Adrenal gland (tissue), 12 donors: Measurements from ENCODE around the gene TRIM46. TPM values are rescaled to one million over a fixed set of nuclear protein-coding genes. Genes with fewer than 3 reads are reported as not detected.

Source experiments
- DNase-seq, 7 donors: peaks; one replicate each; pipeline ENCODE4 v3.0.0-alpha.2; 2019 to 2020
- H3K27ac ChIP-seq, 5 donors: fragments of 200-600 bp; sonication (generic) in 4 of 5; 1 replicate in 3 of 5; 2 replicates in 2 of 5; pipeline versions ENCODE4 v1.5.1 to v1.8.0; 2016 to 2020; ENCODE audit warnings: mild to moderate bottlenecking in 1 of 5
- H3K27me3 ChIP-seq: fragments of 200-600 bp; 2 replicates; pipeline ENCODE4 v1.8.0; 2021
- H3K36me3 ChIP-seq, 2 donors: fragments of 200-600 bp; replicated peaks in 1 of 2; 1 replicate in 1 of 2; 2 replicates in 1 of 2; pipeline versions ENCODE4 v1.5.1 to v1.8.0; 2018 to 2022
- H3K4me1 ChIP-seq, 2 donors: fragments of 200-600 bp; replicated peaks in 1 of 2; 1 replicate in 1 of 2; 2 replicates in 1 of 2; pipeline versions ENCODE4 v1.5.1 to v1.8.0; 2018 to 2021
- H3K4me3 ChIP-seq, 4 donors: fragments of 200-600 bp; sonication (generic) in 3 of 4; one replicate each; pipeline ENCODE4 v1.5.1; 2016 to 2018
- H3K9me3 ChIP-seq, 3 donors: fragments of 200-600 bp; sonication (generic) in 1 of 3; replicated peaks in 1 of 3; 1 replicate in 2 of 3; 2 replicates in 1 of 3; pipeline versions ENCODE4 v1.5.1 to v1.8.0; 2016 to 2021
- POLR2A ChIP-seq, 2 donors: fragments of 450-650 bp; IDR thresholded peaks; one replicate each; pipeline ENCODE4 v1.6.1; 2017; ENCODE audit warnings: antibody characterized with exemption in 2 of 2, mild to moderate bottlenecking in 2 of 2, moderate library complexity in 1 of 2
- WGBS, 4 donors: extraction: QIAGEN DNeasy Blood & Tissue Kit in 2 of 4; methylation state at CpG; one replicate each; pipeline versions ENCODE4 v1.1.5 to v1.1.7; 2013 to 2017; 5-methylcytosine and 5-hydroxymethylcytosine counted together
- intact Hi-C, 2 donors: fragments of 100-400 bp; cut with DNase I; formaldehyde crosslinking; loops; one replicate each; pipeline versions ENCODE4 v1.14.1 to v1.15.0; 2022 to 2023
- polyA plus RNA-seq, 3 donors: library from polyadenylated mRNA; stranded (reverse); fragments of 200-250 nt in 2 of 3; fragments of 350-450 nt in 1 of 3; fragmentation: Illumina TruSeq in 1 of 3; extraction: RNeasy Lipid Tissue Mini Kit (QIAGEN cat#74804) in 1 of 3; gene quantifications; one replicate each; pipeline ENCODE4 v1.2.3, GENCODE V29; 2013 to 2014
- total RNA-seq, 9 donors: library from RNA; depleted of rRNA in 4 of 9; stranded (reverse); fragments of >200 nt in 4 of 9; fragments of 120-200 nt in 1 of 9; fragmentation: NEBNext Ultra II Directional in 1 of 9; extraction: Animal tissue kit (Norgen Biotek cat#: 25700) in 1 of 9; gene quantifications; one replicate each; pipeline versions ENCODE4 v1.1.0 to v1.2.4, GENCODE V29; 2013 to 2023
- TF ChIP-seq, protein P1 (sequence below), 6 experiments: fragments of 450-650 bp in 4 of 6; fragments of 200-600 bp in 2 of 6; sonication (generic) in 1 of 6; IDR thresholded peaks; 1 replicate in 5 of 6; 2 replicates in 1 of 6; pipeline versions ENCODE4 v1.5.1 to v1.8.0; 2016 to 2021; ENCODE audit warnings: antibody characterized with exemption in 6 of 6, mild to moderate bottlenecking in 2 of 6, moderate library complexity in 1 of 6
- donor health status: healthy with polysubstance abuse.
- donor health status: Bipolar disorder and iron deficiency.
- donor health status: DM: yes; HTN: yes; CAD: no.
- donor health status: DM: no; HTN: no; CAD: no.
- donor health status: DM: no; HTN: no; CAD: no.
- donor health status: DM: yes; HTN: yes; CAD: no.

The TRIM46 gene
- total and polyA plus RNA-seq, 12 donors, result 0.19 to 5.6 (median 0.59) TPM; not detected in 2

- intact Hi-C loops, result no loop called here
- WGBS, 4 donors, result 5 to 6% (median 6%) methylated on average over 14 to 18 of the region's 18 CpGs
- TF ChIP-seq, protein P1, sequence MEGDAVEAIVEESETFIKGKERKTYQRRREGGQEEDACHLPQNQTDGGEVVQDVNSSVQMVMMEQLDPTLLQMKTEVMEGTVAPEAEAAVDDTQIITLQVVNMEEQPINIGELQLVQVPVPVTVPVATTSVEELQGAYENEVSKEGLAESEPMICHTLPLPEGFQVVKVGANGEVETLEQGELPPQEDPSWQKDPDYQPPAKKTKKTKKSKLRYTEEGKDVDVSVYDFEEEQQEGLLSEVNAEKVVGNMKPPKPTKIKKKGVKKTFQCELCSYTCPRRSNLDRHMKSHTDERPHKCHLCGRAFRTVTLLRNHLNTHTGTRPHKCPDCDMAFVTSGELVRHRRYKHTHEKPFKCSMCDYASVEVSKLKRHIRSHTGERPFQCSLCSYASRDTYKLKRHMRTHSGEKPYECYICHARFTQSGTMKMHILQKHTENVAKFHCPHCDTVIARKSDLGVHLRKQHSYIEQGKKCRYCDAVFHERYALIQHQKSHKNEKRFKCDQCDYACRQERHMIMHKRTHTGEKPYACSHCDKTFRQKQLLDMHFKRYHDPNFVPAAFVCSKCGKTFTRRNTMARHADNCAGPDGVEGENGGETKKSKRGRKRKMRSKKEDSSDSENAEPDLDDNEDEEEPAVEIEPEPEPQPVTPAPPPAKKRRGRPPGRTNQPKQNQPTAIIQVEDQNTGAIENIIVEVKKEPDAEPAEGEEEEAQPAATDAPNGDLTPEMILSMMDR (IDR thresholded peaks at IDR 0.05), result no peak
- peak in 1 of 2 donors; percentile 70 for TF ChIP-seq POLR2A (IDR thresholded peaks at IDR 0.05)
- Histone ChIP-seq H3K27ac (peak overlapping the region; percentile 95 to 100 (median 99)), H3K36me3 (peaks cover 0 to 33% of the 10 kb centered on the region in 2 donors), H3K9me3 (no peaks in the 10 kb centered on the region), H3K27me3 (no peaks in the 10 kb centered on the region), H3K4me3 (peak overlapping the region in 2 of 4 donors; percentile 54 to 71), H3K4me1 (peaks cover 25 to 37% of the 10 kb centered on the region in 2 donors)
- peak; percentile 90 to 98 (median 97) for DNase-seq
Observed at GRCh38 chr1:155134880-155135414, 38.7 kb upstream of the TRIM46 start.

- intact Hi-C loops, result no loop called here
- peaks cover 0 to 33% of the 10 kb centered on the region in 2 donors for H3K36me3 ChIP-seq
- peak within 1 kb of the TSS; percentile 39 to 91 (median 62) for H3K4me3 ChIP-seq
- no peaks in the 10 kb centered on the region for H3K27me3 ChIP-seq
- TF ChIP-seq, protein P1 (IDR thresholded peaks at IDR 0.05), result peak; percentile 18 to 75 (median 58)
- TF ChIP-seq POLR2A (IDR thresholded peaks at IDR 0.05), result peak; percentile 70 to 97
- H3K4me1 ChIP-seq, result peaks cover 25 to 36% of the 10 kb centered on the region in 2 donors
- no peaks in the 10 kb centered on the region for H3K9me3 ChIP-seq
- WGBS, 4 donors, result 0% methylated on average over 39 to 52 of the region's 52 CpGs
- DNase-seq, result peak; percentile 95 to 97 (median 96)
- H3K27ac ChIP-seq, result peak within 1 kb of the TSS; percentile 95 to 100 (median 99)
Observed at GRCh38 chr1:155135415-155136028, 38.1 kb upstream of the TRIM46 start, which contains the start of gene SLC50A1. Gene SLC50A1 (plus strand): TSS chr1:155135852. CDS start chr1:155135912, 60 bp downstream.

- 28 to 49% (median 41%) methylated on average over 5 to 6 of the region's 6 CpGs for WGBS, 4 donors
- no peak for DNase-seq
- intact Hi-C loops, result no loop called here
- H3K36me3 ChIP-seq, result peaks cover 0 to 26% of the 10 kb centered on the region in 2 donors
- no peak for TF ChIP-seq POLR2A (IDR thresholded peaks at IDR 0.05)
- TF ChIP-seq, protein P1 (IDR thresholded peaks at IDR 0.05), result no peak
- no peaks in the 10 kb centered on the region for H3K9me3 ChIP-seq
- H3K4me3 ChIP-seq, result peak overlapping the region in 2 of 4 donors; percentile 54 to 71
- H3K4me1 ChIP-seq, result peaks cover 25 to 36% of the 10 kb centered on the region in 2 donors
- H3K27me3 ChIP-seq, result no peaks in the 10 kb centered on the region
- H3K27ac ChIP-seq, result peak overlapping the region; percentile 95 to 100 (median 99)
Observed at GRCh38 chr1:155136748-155137147, 36.9 kb upstream of the TRIM46 start.

GRCh38 chr1:155137154-155137949 is 36.3 kb upstream of the TRIM46 start:
- no peak for DNase-seq
- Histone ChIP-seq H3K9me3 (no peaks in the 10 kb centered on the region), H3K4me3 (no peak overlapping the region), H3K36me3 (peaks cover 0 to 20% of the 10 kb centered on the region in 2 donors), H3K4me1 (peaks cover 25 to 36% of the 10 kb centered on the region in 2 donors), H3K27me3 (no peaks in the 10 kb centered on the region), H3K27ac (peak overlapping the region in 4 of 5 donors; percentile 95 to 100 (median 99))
- TF ChIP-seq POLR2A (IDR thresholded peaks at IDR 0.05), result no peak
- TF ChIP-seq, protein P1 (IDR thresholded peaks at IDR 0.05), result no peak
- WGBS, 4 donors, result 82 to 93% (median 88%) methylated on average over 6 of the region's 6 CpGs
- intact Hi-C loops, result no loop called here
